ENCODE data around the gene TRPV3. TPM values are rescaled to one million over a fixed set of nuclear protein-coding genes. Genes with fewer than 3 reads are reported as not detected.

Gene TRPV3
- total RNA-seq, 1 donor from 2014 or later, result 0.26 TPM

DNA sequence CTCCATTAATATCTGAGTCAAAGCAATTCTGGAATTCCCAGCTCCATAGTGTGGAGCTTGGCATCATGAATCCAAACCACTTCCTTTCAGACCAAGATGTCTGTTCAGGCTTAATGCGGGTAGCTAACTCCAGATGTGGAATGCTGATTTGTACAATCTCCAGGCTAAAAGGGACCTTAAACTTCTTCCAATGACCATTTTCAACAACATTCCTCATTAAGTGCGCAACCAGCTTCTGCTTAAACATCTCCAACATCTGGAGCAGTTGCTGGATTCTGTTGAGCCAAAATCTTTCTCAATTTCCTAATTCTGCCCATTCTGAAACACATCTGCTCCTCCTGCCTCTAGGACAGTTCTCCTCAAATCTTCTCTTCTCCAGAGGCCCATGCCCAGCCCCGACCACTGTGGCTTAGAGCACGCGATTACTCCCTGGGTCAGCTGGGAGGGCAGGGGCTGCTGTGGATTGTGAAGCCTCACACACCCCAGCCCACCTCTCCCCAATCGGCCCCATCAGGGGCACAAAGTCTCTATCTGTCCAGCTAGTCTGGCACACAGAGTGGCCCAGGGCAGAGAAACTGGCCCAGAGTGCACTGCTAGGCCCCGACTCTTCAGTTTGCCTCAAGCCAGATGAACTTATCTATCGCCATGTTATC, 45.6 kb downstream of the TRPV3 start:
- H3K4me3 ChIP-seq, result no peak overlapping the region
- ATAC-seq, result peak; percentile 15
- DNase-seq, result no peak
- intact Hi-C loops (cut with DNase I), result no loop called here
- no peaks in the 10 kb centered on the region for H3K27me3 ChIP-seq
- peak overlapping the region; percentile 60 for H3K27ac ChIP-seq
- no peaks in the 10 kb centered on the region for H3K4me1 ChIP-seq
- TF ChIP-seq, protein P1, sequence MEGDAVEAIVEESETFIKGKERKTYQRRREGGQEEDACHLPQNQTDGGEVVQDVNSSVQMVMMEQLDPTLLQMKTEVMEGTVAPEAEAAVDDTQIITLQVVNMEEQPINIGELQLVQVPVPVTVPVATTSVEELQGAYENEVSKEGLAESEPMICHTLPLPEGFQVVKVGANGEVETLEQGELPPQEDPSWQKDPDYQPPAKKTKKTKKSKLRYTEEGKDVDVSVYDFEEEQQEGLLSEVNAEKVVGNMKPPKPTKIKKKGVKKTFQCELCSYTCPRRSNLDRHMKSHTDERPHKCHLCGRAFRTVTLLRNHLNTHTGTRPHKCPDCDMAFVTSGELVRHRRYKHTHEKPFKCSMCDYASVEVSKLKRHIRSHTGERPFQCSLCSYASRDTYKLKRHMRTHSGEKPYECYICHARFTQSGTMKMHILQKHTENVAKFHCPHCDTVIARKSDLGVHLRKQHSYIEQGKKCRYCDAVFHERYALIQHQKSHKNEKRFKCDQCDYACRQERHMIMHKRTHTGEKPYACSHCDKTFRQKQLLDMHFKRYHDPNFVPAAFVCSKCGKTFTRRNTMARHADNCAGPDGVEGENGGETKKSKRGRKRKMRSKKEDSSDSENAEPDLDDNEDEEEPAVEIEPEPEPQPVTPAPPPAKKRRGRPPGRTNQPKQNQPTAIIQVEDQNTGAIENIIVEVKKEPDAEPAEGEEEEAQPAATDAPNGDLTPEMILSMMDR (IDR thresholded peaks at IDR 0.05), result no peak
- H3K9me3 ChIP-seq, result no peaks in the 10 kb centered on the region
- H3K36me3 ChIP-seq, result no peaks in the 10 kb centered on the region

GRCh38 chr17:3510090-3510489, 47.5 kb downstream of the TRPV3 start:
- TF ChIP-seq, protein P1 (IDR thresholded peaks at IDR 0.05), result no peak
- no peak for DNase-seq
- Histone ChIP-seq H3K4me3 (no peak overlapping the region), H3K27ac (no peak overlapping the region), H3K9me3 (no peaks in the 10 kb centered on the region), H3K27me3 (no peaks in the 10 kb centered on the region), H3K36me3 (no peaks in the 10 kb centered on the region), H3K4me1 (no peaks in the 10 kb centered on the region)
- intact Hi-C loops (cut with DNase I), result no loop called here
- no peak for ATAC-seq

- H3K36me3 ChIP-seq, result no peaks in the 10 kb centered on the region
- no peaks in the 10 kb centered on the region for H3K9me3 ChIP-seq
- TF ChIP-seq, protein P1 (IDR thresholded peaks at IDR 0.05), result no peak
- no peaks in the 10 kb centered on the region for H3K4me1 ChIP-seq
- DNase-seq (no peak), ATAC-seq (no peak)
- intact Hi-C loops (cut with DNase I), result no loop called here
- H3K27ac ChIP-seq, result no peak overlapping the region
- H3K4me3 ChIP-seq, result no peak overlapping the region
- H3K27me3 ChIP-seq, result no peaks in the 10 kb centered on the region
These were observed 49.7 kb downstream of the TRPV3 start for GRCh38 chr17:3507869-3508268.

DNA sequence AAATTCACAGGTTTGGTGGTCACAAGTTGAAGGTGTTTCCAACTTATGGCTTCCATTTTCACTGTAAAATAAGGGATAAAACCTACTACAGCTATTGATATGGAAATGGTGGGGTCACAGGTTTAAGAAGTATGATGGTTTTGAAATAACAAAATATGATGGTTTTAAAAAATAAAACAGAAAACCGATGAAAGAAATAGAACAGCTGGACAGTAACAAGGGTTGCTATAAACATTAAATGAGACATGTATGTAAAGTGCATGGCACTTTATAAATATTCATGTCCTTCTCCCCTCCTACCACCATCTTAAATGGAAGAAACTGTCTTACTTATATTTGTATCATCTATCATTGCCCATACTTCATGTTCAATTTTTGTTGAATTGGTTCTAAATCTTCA, 50.5 kb downstream of the TRPV3 start:
- no peaks in the 10 kb centered on the region for H3K27me3 ChIP-seq
- no peaks in the 10 kb centered on the region for H3K36me3 ChIP-seq
- ATAC-seq (no peak), DNase-seq (no peak)
- intact Hi-C loops (cut with DNase I), result no loop called here
- no peaks in the 10 kb centered on the region for H3K9me3 ChIP-seq
- H3K27ac ChIP-seq, result no peak overlapping the region
- TF ChIP-seq, protein P1 (IDR thresholded peaks at IDR 0.05), result no peak
- no peak overlapping the region for H3K4me3 ChIP-seq
- H3K4me1 ChIP-seq, result no peaks in the 10 kb centered on the region

- ATAC-seq, result no peak
- Histone ChIP-seq H3K9me3 (no peaks in the 10 kb centered on the region), H3K36me3 (no peaks in the 10 kb centered on the region), H3K4me1 (no peaks in the 10 kb centered on the region), H3K27ac (no peak overlapping the region), H3K27me3 (no peaks in the 10 kb centered on the region), H3K4me3 (no peak overlapping the region)
- DNase-seq, result no peak
- TF ChIP-seq, protein P1 (IDR thresholded peaks at IDR 0.05), result no peak
- intact Hi-C loops (cut with DNase I), result no loop called here
These were observed 51.6 kb downstream of the TRPV3 start for GRCh38 chr17:3506054-3506453.

DNA sequence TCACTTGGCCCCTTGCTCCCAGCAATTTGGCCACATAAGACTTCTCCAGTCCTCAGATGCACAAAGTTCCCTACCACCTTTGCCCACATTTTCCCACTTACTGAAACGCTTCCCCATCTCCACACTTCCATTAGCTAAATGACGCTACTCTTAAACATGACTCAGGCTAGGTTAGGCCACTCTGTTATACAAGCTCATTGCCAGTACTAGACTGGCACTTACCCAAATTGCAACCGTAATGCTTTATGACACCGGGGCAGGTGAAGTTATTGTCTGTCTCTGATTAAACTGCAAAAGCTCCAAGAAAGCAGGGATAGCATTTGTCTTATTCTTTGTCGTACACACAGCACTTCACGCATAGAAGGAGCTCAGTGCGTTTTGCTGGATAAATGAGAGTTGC, 52.6 kb downstream of the TRPV3 start:
- no peaks in the 10 kb centered on the region for H3K27me3 ChIP-seq
- no peak overlapping the region for H3K4me3 ChIP-seq
- intact Hi-C loops (cut with DNase I), result no loop called here
- H3K27ac ChIP-seq, result no peak overlapping the region
- no peaks in the 10 kb centered on the region for H3K4me1 ChIP-seq
- H3K9me3 ChIP-seq, result no peaks in the 10 kb centered on the region
- TF ChIP-seq, protein P1 (IDR thresholded peaks at IDR 0.05), result no peak
- ATAC-seq (no peak), DNase-seq (no peak)
- H3K36me3 ChIP-seq, result no peaks in the 10 kb centered on the region

Measured in upper lobe of right lung (tissue), 1 donor.